Memory B cell (primary cell): Measurements from ENCODE around the gene PLCH1.

Experiments used
- ATAC-seq: fragments of 150-1000 bp; cut with Tn5 transposase; 2 replicates; pipeline ENCODE4 v1.10.0; 2021; ENCODE audit warnings: low read depth, mild to moderate bottlenecking, moderate library complexity
- DNase-seq, 2 donors: peaks; one replicate each; pipeline ENCODE4 v3.0.0; 2022; ENCODE audit warnings: low spot score in 2 of 2
- H3K27ac Mint-ChIP-seq: one replicate; pipeline ENCODE4 v1.8.0; 2022; ENCODE audit warnings: mild to moderate bottlenecking, moderate library complexity, mixed read lengths
- H3K27me3 Mint-ChIP-seq: one replicate; pipeline ENCODE4 v1.8.0; 2022; ENCODE audit warnings: mixed read lengths
- H3K36me3 Mint-ChIP-seq: one replicate; pipeline ENCODE4 v1.8.0; 2022; ENCODE audit warnings: mild to moderate bottlenecking, mixed read lengths
- H3K4me1 Mint-ChIP-seq: one replicate; pipeline ENCODE4 v1.8.0; 2022; ENCODE audit warnings: mixed read lengths
- H3K4me3 Mint-ChIP-seq: one replicate; pipeline ENCODE4 v1.8.0; 2022; ENCODE audit warnings: mild to moderate bottlenecking, moderate library complexity, mixed read lengths
- H3K9me3 Mint-ChIP-seq: one replicate; pipeline ENCODE4 v1.8.0; 2022; ENCODE audit warnings: mixed read lengths

PLCH1 gene

DNA sequence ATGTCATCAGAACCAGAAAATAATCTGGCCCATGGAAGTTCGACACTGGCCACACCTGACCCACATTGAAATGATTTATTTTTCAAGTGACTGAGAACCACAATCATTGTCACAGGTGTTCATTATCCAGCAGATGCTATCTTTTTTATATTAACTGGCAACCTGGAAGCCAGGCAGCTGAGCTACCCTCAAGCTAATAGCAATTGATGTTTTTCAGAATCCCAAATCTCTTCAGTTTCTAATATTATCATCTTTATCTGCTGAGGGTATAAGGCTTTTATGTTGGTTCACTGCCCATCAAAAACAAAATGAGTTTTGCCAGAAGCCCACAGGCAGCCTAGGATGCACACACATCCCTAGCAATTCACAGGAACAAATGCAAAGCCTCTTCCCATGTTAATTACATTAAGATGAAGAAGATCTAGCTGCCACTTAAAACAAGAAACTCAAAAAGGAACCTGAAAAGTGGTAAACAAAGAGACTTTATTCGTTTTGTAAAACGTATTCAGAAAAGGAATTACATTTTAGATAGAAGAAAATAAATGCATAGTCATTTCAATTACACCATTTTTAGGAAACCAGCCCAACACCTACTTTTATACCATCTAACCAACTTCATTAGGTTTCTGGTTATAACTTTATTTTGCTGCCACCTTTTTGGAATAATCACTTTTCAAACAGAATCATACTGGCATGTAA is 410.5 kb downstream of the PLCH1 start:
- no peaks in the 10 kb centered on the region for H3K9me3 Mint-ChIP-seq

GRCh38 chr3:155332716-155333115 is 412.2 kb downstream of the PLCH1 start:
- no peaks in the 10 kb centered on the region for H3K36me3 Mint-ChIP-seq
- H3K4me1 Mint-ChIP-seq = no peaks in the 10 kb centered on the region
- no peak for DNase-seq
- no peaks in the 10 kb centered on the region for H3K27me3 Mint-ChIP-seq
- H3K4me3 Mint-ChIP-seq = no peak overlapping the region
- no peak overlapping the region for H3K27ac Mint-ChIP-seq
- no peak for ATAC-seq
- H3K9me3 Mint-ChIP-seq = no peaks in the 10 kb centered on the region

More for the DNA sequence above, 410.5 kb downstream of the PLCH1 start:
- no peaks in the 10 kb centered on the region for H3K36me3 Mint-ChIP-seq
- no peak for DNase-seq
- ATAC-seq = no peak
- no peaks in the 10 kb centered on the region for H3K4me1 Mint-ChIP-seq
- H3K27ac Mint-ChIP-seq = no peak overlapping the region
- no peak overlapping the region for H3K4me3 Mint-ChIP-seq
- H3K27me3 Mint-ChIP-seq = no peaks in the 10 kb centered on the region

DNA sequence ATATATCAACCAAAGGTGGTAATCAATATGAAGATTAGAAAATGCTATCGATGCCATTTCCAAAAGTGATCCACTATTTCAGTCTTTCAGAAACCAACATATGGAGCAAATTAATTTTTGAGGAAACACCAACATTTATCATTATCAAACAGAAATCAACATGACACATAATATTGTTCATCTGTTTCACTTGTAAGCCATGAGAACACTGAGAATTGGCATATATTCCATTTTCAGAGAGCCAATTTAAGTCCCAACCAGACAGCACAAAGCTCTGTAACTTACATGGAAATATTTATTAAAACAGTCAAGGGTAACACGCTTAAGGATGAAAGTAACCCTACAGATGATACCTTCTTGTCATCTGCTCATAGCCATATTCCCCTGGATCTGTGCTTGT is 413.8 kb downstream of the PLCH1 start:
- Mint-ChIP-seq H3K4me3 (no peak overlapping the region), H3K9me3 (no peaks in the 10 kb centered on the region), H3K36me3 (no peaks in the 10 kb centered on the region), H3K27ac (no peak overlapping the region), H3K4me1 (no peaks in the 10 kb centered on the region), H3K27me3 (no peaks in the 10 kb centered on the region)
- DNase-seq (no peak), ATAC-seq (no peak)

DNA sequence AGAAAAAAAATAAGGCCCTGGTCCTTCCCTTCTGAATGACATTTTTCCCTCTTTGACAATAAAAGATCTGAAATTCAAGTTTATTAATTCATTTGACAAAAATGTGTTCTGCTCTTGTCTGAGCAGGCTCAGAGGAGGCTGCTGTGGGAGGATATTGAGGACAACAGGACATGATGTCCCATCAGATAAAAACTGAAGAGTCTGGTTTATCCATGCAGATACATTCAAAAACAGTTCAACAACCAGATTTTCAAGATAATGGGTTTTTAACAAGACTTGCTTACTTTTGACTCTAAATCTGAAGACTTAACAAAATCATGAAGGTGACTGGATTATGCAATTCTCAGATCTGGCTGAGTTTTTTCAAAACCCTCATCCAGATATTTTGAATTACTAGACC is 414.5 kb downstream of the PLCH1 start:
- Mint-ChIP-seq H3K36me3 (no peaks in the 10 kb centered on the region), H3K4me3 (no peak overlapping the region), H3K27ac (no peak overlapping the region), H3K9me3 (no peaks in the 10 kb centered on the region), H3K27me3 (no peaks in the 10 kb centered on the region), H3K4me1 (no peaks in the 10 kb centered on the region)
- no peak for DNase-seq
- no peak for ATAC-seq

GRCh38 chr3:155329513-155330048 is 415.3 kb downstream of the PLCH1 start:
- ATAC-seq (no peak), DNase-seq (no peak)
- Mint-ChIP-seq H3K9me3 (no peaks in the 10 kb centered on the region), H3K27ac (no peak overlapping the region), H3K4me3 (no peak overlapping the region), H3K36me3 (no peaks in the 10 kb centered on the region), H3K27me3 (no peaks in the 10 kb centered on the region), H3K4me1 (no peaks in the 10 kb centered on the region)

GRCh38 chr3:155327871-155328270 is 417.0 kb downstream of the PLCH1 start:
- H3K36me3 Mint-ChIP-seq = no peaks in the 10 kb centered on the region
- no peaks in the 10 kb centered on the region for H3K4me1 Mint-ChIP-seq
- H3K27me3 Mint-ChIP-seq = no peaks in the 10 kb centered on the region
- DNase-seq (no peak), ATAC-seq (no peak)
- H3K9me3 Mint-ChIP-seq = no peaks in the 10 kb centered on the region
- H3K4me3 Mint-ChIP-seq = no peak overlapping the region
- H3K27ac Mint-ChIP-seq = no peak overlapping the region

GRCh38 chr3:155327430-155327829 is 417.4 kb downstream of the PLCH1 start:
- ATAC-seq = no peak
- Mint-ChIP-seq H3K4me3 (no peak overlapping the region), H3K4me1 (no peaks in the 10 kb centered on the region), H3K36me3 (no peaks in the 10 kb centered on the region), H3K27me3 (no peaks in the 10 kb centered on the region), H3K27ac (no peak overlapping the region), H3K9me3 (no peaks in the 10 kb centered on the region)
- no peak for DNase-seq

GRCh38 chr3:155326901-155327300 is 418.0 kb downstream of the PLCH1 start:
- H3K9me3 Mint-ChIP-seq = no peaks in the 10 kb centered on the region
- no peaks in the 10 kb centered on the region for H3K27me3 Mint-ChIP-seq
- H3K27ac Mint-ChIP-seq = no peak overlapping the region
- no peak for DNase-seq
- ATAC-seq = no peak
- no peaks in the 10 kb centered on the region for H3K36me3 Mint-ChIP-seq
- no peaks in the 10 kb centered on the region for H3K4me1 Mint-ChIP-seq
- H3K4me3 Mint-ChIP-seq = no peak overlapping the region

GRCh38 chr3:155326244-155326643 is 418.6 kb downstream of the PLCH1 start:
- no peak overlapping the region for H3K4me3 Mint-ChIP-seq
- H3K36me3 Mint-ChIP-seq = no peaks in the 10 kb centered on the region
- H3K27me3 Mint-ChIP-seq = no peaks in the 10 kb centered on the region
- ATAC-seq (no peak), DNase-seq (no peak)
- H3K4me1 Mint-ChIP-seq = no peaks in the 10 kb centered on the region
- H3K27ac Mint-ChIP-seq = no peak overlapping the region
- no peaks in the 10 kb centered on the region for H3K9me3 Mint-ChIP-seq
